Esophagus squamous epithelium (tissue), 4 donors: ENCODE results near the gene MAP3K9.

ENCODE experiments used
- CTCF ChIP-seq, 6 experiments: fragments of 450-650 bp in 4 of 6; fragments of 200-600 bp in 2 of 6; sonication (generic) in 2 of 6; IDR thresholded peaks; one replicate each; pipeline ENCODE4 v1.5.1; 2016 to 2019; ENCODE audit warnings: antibody characterized with exemption in 6 of 6, mild to moderate bottlenecking in 4 of 6, moderate library complexity in 4 of 6
- POLR2A ChIP-seq, 4 donors: fragments of 450-650 bp; IDR thresholded peaks; one replicate each; pipeline ENCODE4 v1.6.1; 2017; ENCODE audit warnings: antibody characterized with exemption in 4 of 4, mild to moderate bottlenecking in 4 of 4, moderate library complexity in 3 of 4

GRCh38 chr14:70807898-70808415, 1.4 kb downstream of the MAP3K9 start:
- TF ChIP-seq CTCF (IDR thresholded peaks at IDR 0.05) (no peak), POLR2A (IDR thresholded peaks at IDR 0.05) (no peak)
